ENCODE data around the gene GPBP1.
"Not testable (repeated sequence)": the region's sequence is repeated elsewhere in the genome, so short reads cannot be mapped to it uniquely, and the experiment has no call there.

Gene GPBP1

GRCh38 chr5:57177479-57178156, 3.8 kb downstream of the GPBP1 start:
- no peak for DNase-seq

- DNase-seq = not testable (repeated sequence)
Measured at GRCh38 chr5:57178238-57178637, 4.4 kb downstream of the GPBP1 start.

- peak; percentile 41 to 71 (median 45) for DNase-seq
Measured at GRCh38 chr5:57179262-57180200, 5.7 kb downstream of the GPBP1 start.

GRCh38 chr5:57181154-57181553, 7.3 kb downstream of the GPBP1 start:
- no peak for DNase-seq

- DNase-seq = no peak
Measured at GRCh38 chr5:57184322-57184721, 10.5 kb downstream of the GPBP1 start.

- no peak for DNase-seq
Measured at GRCh38 chr5:57185313-57185712, 11.5 kb downstream of the GPBP1 start.

- no peak for DNase-seq
Measured at GRCh38 chr5:57186194-57186593, 12.3 kb downstream of the GPBP1 start.

- DNase-seq = not testable (repeated sequence)
Measured at GRCh38 chr5:57187977-57188376, 14.1 kb downstream of the GPBP1 start.

- no peak for DNase-seq
Measured at GRCh38 chr5:57189515-57189914, 15.7 kb downstream of the GPBP1 start.

- no peak for DNase-seq
Measured at GRCh38 chr5:57190593-57190992, 16.7 kb downstream of the GPBP1 start.

- DNase-seq = no peak
Measured at GRCh38 chr5:57191163-57191562, 17.3 kb downstream of the GPBP1 start.

GRCh38 chr5:57191986-57192385, 18.1 kb downstream of the GPBP1 start:
- no peak for DNase-seq

- not testable (repeated sequence) for DNase-seq
Measured at GRCh38 chr5:57192832-57193231, 19.0 kb downstream of the GPBP1 start.

GRCh38 chr5:57193757-57194413, 20.0 kb downstream of the GPBP1 start:
- no peak for DNase-seq

GRCh38 chr5:57194653-57195052, 20.8 kb downstream of the GPBP1 start:
- DNase-seq = no peak

- no peak for DNase-seq
Measured at GRCh38 chr5:57195060-57195459, 21.2 kb downstream of the GPBP1 start.

GRCh38 chr5:57199866-57200265, 26.0 kb downstream of the GPBP1 start:
- DNase-seq = peak in 2 of 3 donors; percentile 43 to 60

GRCh38 chr5:57202811-57203210, 29.0 kb downstream of the GPBP1 start:
- no peak for DNase-seq

- DNase-seq = no peak
Measured at GRCh38 chr5:57207007-57207653, 33.3 kb downstream of the GPBP1 start.

- no peak for DNase-seq
Measured at GRCh38 chr5:57207681-57208080, 33.8 kb downstream of the GPBP1 start.

- peak in 2 of 3 donors; percentile 8 to 40 for DNase-seq
Measured at GRCh38 chr5:57209316-57210040, 35.6 kb downstream of the GPBP1 start.

GRCh38 chr5:57210633-57211032, 36.8 kb downstream of the GPBP1 start:
- no peak for DNase-seq

Data from suppressor macrophage treated with lipopolysaccharide for 1 hour (primary cell).